ENCODE measurements around the gene UMAD1.

DNA sequence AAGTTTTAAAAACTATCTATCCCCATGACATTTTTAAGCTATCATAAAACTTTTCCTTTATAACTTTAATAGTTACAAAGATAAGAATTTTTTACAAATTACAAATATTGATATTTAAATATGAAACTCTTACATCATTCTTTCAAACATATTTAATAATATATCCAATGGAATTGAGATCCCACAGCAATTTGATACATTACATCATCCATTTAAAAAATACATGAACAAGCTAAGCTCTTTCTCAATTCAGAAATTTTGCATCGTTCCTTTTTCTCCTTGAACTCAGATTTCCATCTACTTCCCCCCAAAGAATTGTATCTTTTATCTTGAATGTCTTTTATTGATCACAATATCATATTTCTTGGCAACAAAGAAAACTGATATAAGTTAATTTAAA lies 209.6 kb downstream of the UMAD1 start:
- TF ChIP-seq TAF1 (IDR thresholded peaks at IDR 0.05; ENCODE audit: borderline replicate concordance, low read depth, low read length) (no peak), POLR2A (IDR thresholded peaks at IDR 0.05; ENCODE audit: low read depth, low read length) (no peak)
